GM18508 (cell line): ENCODE results near the gene RAD9B.
"Not testable (repeated sequence)": the region's sequence is repeated elsewhere in the genome, so short reads cannot be mapped to it uniquely, and the experiment has no call there.

Experiments used
- ATAC-seq: cut with Tn5 transposase; IDR thresholded peaks from one replicate; pipeline ENCODE4 v1.9.1; 2021; ENCODE audit warnings: moderate number of reproducible peaks; ENCODE audit not compliant: insufficient read depth, unreplicated experiment

The RAD9B gene

GRCh38 chr12:110501752-110502738 is at the start of gene RAD9B, which contains the start of gene VPS29:
Gene RAD9B (plus strand): TSS chr12:110502331. CDS start chr12:110502338, 7 bp downstream.
Gene VPS29 (minus strand): TSS chr12:110502111. CDS start chr12:110502051, 60 bp downstream.
- peak; percentile 88 for ATAC-seq

GRCh38 chr12:110453569-110454296 is 48.4 kb upstream of the RAD9B start:
- no peak for ATAC-seq

- ATAC-seq: no peak
Measured at GRCh38 chr12:110458756-110459155, 43.4 kb upstream of the RAD9B start.

- not testable (repeated sequence) for ATAC-seq
Measured at GRCh38 chr12:110461189-110461588, 40.9 kb upstream of the RAD9B start.

- no peak for ATAC-seq
Measured at GRCh38 chr12:110465024-110465423, 37.1 kb upstream of the RAD9B start.

GRCh38 chr12:110465765-110466164 is 36.4 kb upstream of the RAD9B start:
- ATAC-seq: not testable (repeated sequence)

GRCh38 chr12:110466791-110467190 is 35.3 kb upstream of the RAD9B start:
- ATAC-seq: no peak

GRCh38 chr12:110467847-110468213 is 34.3 kb upstream of the RAD9B start:
- no peak for ATAC-seq

- peak; percentile 53 for ATAC-seq
Measured at GRCh38 chr12:110468214-110469048, 33.7 kb upstream of the RAD9B start, which contains the start of the genes FAM216A and GPN3. Gene FAM216A (plus strand): TSS chr12:110468845. CDS start chr12:110468876, 31 bp downstream. Gene GPN3 (minus strand): TSS chr12:110468257. CDS start chr12:110468203, 54 bp downstream.

GRCh38 chr12:110475426-110475825 is 26.7 kb upstream of the RAD9B start:
- ATAC-seq: no peak

GRCh38 chr12:110498984-110499706 is 3.0 kb upstream of the RAD9B start:
- no peak for ATAC-seq

- peak; percentile 6 for ATAC-seq
Measured at GRCh38 chr12:110501399-110501751, 756 bp upstream of the RAD9B start.

GRCh38 chr12:110503432-110503831 is 1.3 kb downstream of the RAD9B start:
- ATAC-seq: no peak

- ATAC-seq: no peak
Measured at GRCh38 chr12:110505332-110505731, 3.2 kb downstream of the RAD9B start.

GRCh38 chr12:110508071-110508586 is 6.0 kb downstream of the RAD9B start:
- ATAC-seq: no peak

GRCh38 chr12:110513842-110514241 is 11.7 kb downstream of the RAD9B start:
- ATAC-seq: no peak

- no peak for ATAC-seq
Measured at GRCh38 chr12:110514363-110514762, 12.2 kb downstream of the RAD9B start.

GRCh38 chr12:110516995-110517394 is 14.9 kb downstream of the RAD9B start:
- ATAC-seq: no peak

GRCh38 chr12:110518014-110518413 is 15.9 kb downstream of the RAD9B start:
- not testable (repeated sequence) for ATAC-seq
